ENCODE measurements around the gene LRMDA.

LRMDA gene

DNA sequence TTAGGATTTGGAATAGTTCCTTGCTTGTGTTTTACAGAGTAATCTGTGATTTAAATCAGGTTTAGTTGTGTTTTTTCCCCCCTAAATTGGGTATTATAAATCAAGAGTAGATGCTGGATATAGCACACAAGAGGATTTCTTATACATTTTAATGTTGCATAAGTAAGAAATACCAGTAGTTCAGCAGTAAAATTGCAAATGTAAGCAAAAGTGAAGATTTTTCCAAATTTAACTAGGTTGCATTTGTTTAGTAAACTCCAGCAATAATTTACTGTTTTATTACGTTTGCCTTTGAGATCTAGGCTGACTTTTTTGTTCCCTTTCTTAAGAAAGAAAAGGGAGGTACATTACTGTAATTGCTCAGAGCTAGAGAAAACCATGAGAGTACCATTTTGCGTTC lies 207.3 kb downstream of the LRMDA start:
- Histone ChIP-seq H3K14ac (ENCODE audit: low read length in 2 of 2) (no peak overlapping the region), H2AFZ (ENCODE audit: low read depth, low read length) (no peak overlapping the region), H3K79me1 (replicated peaks; ENCODE audit: low read length, poor library complexity, severe bottlenecking) (no peaks in the 10 kb centered on the region), H3K27me3 (ENCODE audit: control insufficient read depth in 1 of 2, insufficient read depth in 1 of 2, low read length in 2 of 2) (peaks cover 0 to 25% of the 10 kb centered on the region in 2 experiments), H3K9me3 (ENCODE audit: control insufficient read depth, low read length) (no peaks in the 10 kb centered on the region), H4K8ac (ENCODE audit: low read length) (no peak overlapping the region), H2BK15ac (ENCODE audit: low read depth, poor library complexity, severe bottlenecking) (no peak overlapping the region), H2BK12ac (ENCODE audit: low read length in 2 of 2) (no peak overlapping the region), H3K27ac (ENCODE audit: low read length, poor library complexity, severe bottlenecking) (no peak overlapping the region), H4K91ac (ENCODE audit: low read length) (no peak overlapping the region), H3K23ac (ENCODE audit: low read length in 2 of 2) (no peak overlapping the region), H3K18ac (ENCODE audit: low read depth in 1 of 2, low read length in 2 of 2) (no peak overlapping the region), H3K4me1 (ENCODE audit: control insufficient read depth, insufficient read depth, low read depth, low read length) (no peaks in the 10 kb centered on the region), H3K36me3 (ENCODE audit: control insufficient read depth in 1 of 2, insufficient read depth in 2 of 2, low read depth in 1 of 2, low read length in 2 of 2) (no peaks in the 10 kb centered on the region), H2AK5ac (ENCODE audit: low read length, severe bottlenecking) (no peak overlapping the region), H2BK5ac (ENCODE audit: low read depth, low read length, poor library complexity, severe bottlenecking) (no peak overlapping the region), H3K4me3 (ENCODE audit: insufficient read depth in 1 of 2, low read depth in 1 of 2, low read length in 2 of 2) (no peak overlapping the region), H3K4ac (ENCODE audit: low read depth in 1 of 2, low read length in 2 of 2) (no peak overlapping the region), H2BK120ac (ENCODE audit: low read depth, low read length) (no peak overlapping the region), H3K9ac (ENCODE audit: low read length) (no peak overlapping the region), H3K4me2 (ENCODE audit: low read length, poor library complexity, severe bottlenecking) (no peak overlapping the region)
- DNase-seq: no peak
- WGBS: 80% methylated on average over 2 of the region's 2 CpGs

- H2AK5ac ChIP-seq (ENCODE audit: low read length, severe bottlenecking): no peak overlapping the region
- no peak overlapping the region for H3K18ac ChIP-seq (ENCODE audit: low read depth in 1 of 2, low read length in 2 of 2)
- no peaks in the 10 kb centered on the region for H3K4me1 ChIP-seq (ENCODE audit: control insufficient read depth, insufficient read depth, low read depth, low read length)
- no peak overlapping the region for H3K27ac ChIP-seq (ENCODE audit: low read length, poor library complexity, severe bottlenecking)
- H4K8ac ChIP-seq (ENCODE audit: low read length): no peak overlapping the region
- DNase-seq: no peak
- H3K23ac ChIP-seq (ENCODE audit: low read length in 2 of 2): no peak overlapping the region
- no peaks in the 10 kb centered on the region for H3K9me3 ChIP-seq (ENCODE audit: control insufficient read depth, low read length)
- no peak overlapping the region for H2BK12ac ChIP-seq (ENCODE audit: low read length in 2 of 2)
- H3K9ac ChIP-seq (ENCODE audit: low read length): no peak overlapping the region
- peaks cover 0 to 25% of the 10 kb centered on the region in 2 experiments for H3K27me3 ChIP-seq (ENCODE audit: control insufficient read depth in 1 of 2, insufficient read depth in 1 of 2, low read length in 2 of 2)
- no peak overlapping the region for H3K4me2 ChIP-seq (ENCODE audit: low read length, poor library complexity, severe bottlenecking)
- H2AFZ ChIP-seq (ENCODE audit: low read depth, low read length): no peak overlapping the region
- H2BK5ac ChIP-seq (ENCODE audit: low read depth, low read length, poor library complexity, severe bottlenecking): no peak overlapping the region
- no peak overlapping the region for H2BK120ac ChIP-seq (ENCODE audit: low read depth, low read length)
- H4K91ac ChIP-seq (ENCODE audit: low read length): no peak overlapping the region
- H3K14ac ChIP-seq (ENCODE audit: low read length in 2 of 2): no peak overlapping the region
- 83% methylated on average over 7 of the region's 7 CpGs for WGBS
- H2BK15ac ChIP-seq (ENCODE audit: low read depth, poor library complexity, severe bottlenecking): no peak overlapping the region
- H3K4me3 ChIP-seq (ENCODE audit: insufficient read depth in 1 of 2, low read depth in 1 of 2, low read length in 2 of 2): no peak overlapping the region
- no peaks in the 10 kb centered on the region for H3K79me1 ChIP-seq (replicated peaks; ENCODE audit: low read length, poor library complexity, severe bottlenecking)
- H3K36me3 ChIP-seq (ENCODE audit: control insufficient read depth in 1 of 2, insufficient read depth in 2 of 2, low read depth in 1 of 2, low read length in 2 of 2): no peaks in the 10 kb centered on the region
- no peak overlapping the region for H3K4ac ChIP-seq (ENCODE audit: low read depth in 1 of 2, low read length in 2 of 2)
Observed at GRCh38 chr10:75639736-75640135, 208.3 kb downstream of the LRMDA start.

DNA sequence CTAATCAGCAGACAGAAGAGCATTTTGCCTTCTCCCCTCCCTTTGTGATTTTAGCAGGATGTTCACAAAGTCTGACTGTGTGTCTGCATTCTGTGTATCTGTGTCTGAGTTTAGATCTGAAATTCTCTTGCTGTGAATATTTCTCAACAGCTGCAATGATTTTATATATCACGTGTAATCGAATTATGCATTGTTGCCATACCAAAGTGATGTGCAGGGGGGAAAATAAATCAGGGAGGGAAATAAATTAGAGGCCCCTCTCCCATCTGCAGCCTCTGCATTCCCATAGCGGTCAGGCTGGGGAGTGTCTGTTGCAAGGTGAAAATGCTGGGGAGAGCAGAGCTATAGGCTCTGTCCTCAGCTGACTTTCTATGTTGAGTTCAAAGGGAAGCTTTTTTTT lies 209.0 kb downstream of the LRMDA start:
- no peaks in the 10 kb centered on the region for H3K4me1 ChIP-seq (ENCODE audit: control insufficient read depth, insufficient read depth, low read depth, low read length)
- no peak overlapping the region for H2BK15ac ChIP-seq (ENCODE audit: low read depth, poor library complexity, severe bottlenecking)
- H4K8ac ChIP-seq (ENCODE audit: low read length): no peak overlapping the region
- DNase-seq: no peak
- no peak overlapping the region for H2AK5ac ChIP-seq (ENCODE audit: low read length, severe bottlenecking)
- H3K4me3 ChIP-seq (ENCODE audit: insufficient read depth in 1 of 2, low read depth in 1 of 2, low read length in 2 of 2): no peak overlapping the region
- peaks cover 0 to 25% of the 10 kb centered on the region in 2 experiments for H3K27me3 ChIP-seq (ENCODE audit: control insufficient read depth in 1 of 2, insufficient read depth in 1 of 2, low read length in 2 of 2)
- no peak overlapping the region for H2BK120ac ChIP-seq (ENCODE audit: low read depth, low read length)
- H3K18ac ChIP-seq (ENCODE audit: low read depth in 1 of 2, low read length in 2 of 2): no peak overlapping the region
- no peaks in the 10 kb centered on the region for H3K9me3 ChIP-seq (ENCODE audit: control insufficient read depth, low read length)
- no peak overlapping the region for H3K14ac ChIP-seq (ENCODE audit: low read length in 2 of 2)
- no peak overlapping the region for H2BK12ac ChIP-seq (ENCODE audit: low read length in 2 of 2)
- no peak overlapping the region for H4K91ac ChIP-seq (ENCODE audit: low read length)
- no peak overlapping the region for H3K4me2 ChIP-seq (ENCODE audit: low read length, poor library complexity, severe bottlenecking)
- no peak overlapping the region for H3K9ac ChIP-seq (ENCODE audit: low read length)
- WGBS: 97% methylated on average over 2 of the region's 3 CpGs
- H3K23ac ChIP-seq (ENCODE audit: low read length in 2 of 2): no peak overlapping the region
- H2AFZ ChIP-seq (ENCODE audit: low read depth, low read length): no peak overlapping the region
- no peak overlapping the region for H2BK5ac ChIP-seq (ENCODE audit: low read depth, low read length, poor library complexity, severe bottlenecking)
- no peak overlapping the region for H3K27ac ChIP-seq (ENCODE audit: low read length, poor library complexity, severe bottlenecking)
- no peak overlapping the region for H3K4ac ChIP-seq (ENCODE audit: low read depth in 1 of 2, low read length in 2 of 2)
- no peaks in the 10 kb centered on the region for H3K79me1 ChIP-seq (replicated peaks; ENCODE audit: low read length, poor library complexity, severe bottlenecking)
- no peaks in the 10 kb centered on the region for H3K36me3 ChIP-seq (ENCODE audit: control insufficient read depth in 1 of 2, insufficient read depth in 2 of 2, low read depth in 1 of 2, low read length in 2 of 2)

DNA sequence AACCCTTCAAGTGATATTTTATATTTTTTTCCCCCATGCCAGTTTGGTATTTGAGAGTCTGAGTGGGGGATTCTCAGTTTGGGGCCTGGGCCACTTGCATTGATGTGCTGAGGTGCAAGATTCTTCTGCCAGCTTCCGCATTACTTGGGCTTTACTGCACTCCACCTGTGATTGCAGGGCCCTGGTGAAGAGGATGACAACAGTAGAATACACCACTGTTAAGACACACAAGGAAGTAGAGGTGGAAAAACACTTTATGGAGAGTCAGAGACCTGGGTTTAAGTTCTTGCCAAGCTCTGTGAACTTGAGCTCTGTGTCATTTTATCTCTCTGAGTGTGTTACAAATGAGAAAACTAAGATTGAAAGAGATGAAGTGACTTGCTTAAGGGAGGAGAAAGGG lies 209.4 kb downstream of the LRMDA start:
- H2BK15ac ChIP-seq (ENCODE audit: low read depth, poor library complexity, severe bottlenecking): no peak overlapping the region
- H3K4me1 ChIP-seq (ENCODE audit: control insufficient read depth, insufficient read depth, low read depth, low read length): no peaks in the 10 kb centered on the region
- no peak overlapping the region for H2BK12ac ChIP-seq (ENCODE audit: low read length in 2 of 2)
- 100% methylated on average over 1 of the region's 1 CpG for WGBS
- H3K27ac ChIP-seq (ENCODE audit: low read length, poor library complexity, severe bottlenecking): no peak overlapping the region
- no peak overlapping the region for H3K4me3 ChIP-seq (ENCODE audit: insufficient read depth in 1 of 2, low read depth in 1 of 2, low read length in 2 of 2)
- H4K8ac ChIP-seq (ENCODE audit: low read length): no peak overlapping the region
- H2BK120ac ChIP-seq (ENCODE audit: low read depth, low read length): no peak overlapping the region
- no peak overlapping the region for H3K4me2 ChIP-seq (ENCODE audit: low read length, poor library complexity, severe bottlenecking)
- H2AFZ ChIP-seq (ENCODE audit: low read depth, low read length): no peak overlapping the region
- DNase-seq: no peak
- H3K23ac ChIP-seq (ENCODE audit: low read length in 2 of 2): no peak overlapping the region
- H4K91ac ChIP-seq (ENCODE audit: low read length): no peak overlapping the region
- no peaks in the 10 kb centered on the region for H3K79me1 ChIP-seq (replicated peaks; ENCODE audit: low read length, poor library complexity, severe bottlenecking)
- H3K9me3 ChIP-seq (ENCODE audit: control insufficient read depth, low read length): no peaks in the 10 kb centered on the region
- no peaks in the 10 kb centered on the region for H3K36me3 ChIP-seq (ENCODE audit: control insufficient read depth in 1 of 2, insufficient read depth in 2 of 2, low read depth in 1 of 2, low read length in 2 of 2)
- H3K14ac ChIP-seq (ENCODE audit: low read length in 2 of 2): no peak overlapping the region
- H2AK5ac ChIP-seq (ENCODE audit: low read length, severe bottlenecking): no peak overlapping the region
- H3K18ac ChIP-seq (ENCODE audit: low read depth in 1 of 2, low read length in 2 of 2): no peak overlapping the region
- H2BK5ac ChIP-seq (ENCODE audit: low read depth, low read length, poor library complexity, severe bottlenecking): no peak overlapping the region
- H3K4ac ChIP-seq (ENCODE audit: low read depth in 1 of 2, low read length in 2 of 2): no peak overlapping the region
- H3K9ac ChIP-seq (ENCODE audit: low read length): no peak overlapping the region
- H3K27me3 ChIP-seq (ENCODE audit: control insufficient read depth in 1 of 2, insufficient read depth in 1 of 2, low read length in 2 of 2): peaks cover 0 to 25% of the 10 kb centered on the region in 2 experiments

All from mesenchymal stem cell (in vitro differentiated cells and primary cell).